22Rv1 (cell line): ENCODE results near the gene RIC1.

Source experiments
- ZFX ChIP-seq: fragments of 450-650 bp; IDR thresholded peaks from 2 replicates; pipeline ENCODE4 v1.6.1; 2017; ENCODE audit warnings: antibody characterized with exemption, borderline replicate concordance
- TF ChIP-seq, protein P1 (sequence below): fragments of 450-650 bp; IDR thresholded peaks from 2 replicates; pipeline ENCODE4 v1.5.1; 2017; ENCODE audit warnings: mild to moderate bottlenecking

DNA sequence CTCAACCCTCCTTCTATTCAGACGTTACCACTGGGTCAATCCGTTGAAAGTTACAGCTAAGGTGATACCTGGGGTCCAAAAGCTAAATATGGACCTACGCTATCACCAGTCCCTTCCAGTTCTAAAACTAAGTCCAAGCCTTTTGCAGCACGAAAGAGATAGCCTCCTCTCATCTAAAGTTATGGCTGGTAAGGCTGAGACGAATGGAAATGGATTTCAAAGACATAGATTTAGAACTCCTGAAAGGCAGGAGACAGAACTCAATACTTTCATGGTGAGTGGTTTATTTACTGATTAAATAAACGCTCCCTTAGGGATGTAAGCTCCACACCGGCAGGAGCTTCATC, 751 bp upstream of the RIC1 start:
- TF ChIP-seq, protein P1, sequence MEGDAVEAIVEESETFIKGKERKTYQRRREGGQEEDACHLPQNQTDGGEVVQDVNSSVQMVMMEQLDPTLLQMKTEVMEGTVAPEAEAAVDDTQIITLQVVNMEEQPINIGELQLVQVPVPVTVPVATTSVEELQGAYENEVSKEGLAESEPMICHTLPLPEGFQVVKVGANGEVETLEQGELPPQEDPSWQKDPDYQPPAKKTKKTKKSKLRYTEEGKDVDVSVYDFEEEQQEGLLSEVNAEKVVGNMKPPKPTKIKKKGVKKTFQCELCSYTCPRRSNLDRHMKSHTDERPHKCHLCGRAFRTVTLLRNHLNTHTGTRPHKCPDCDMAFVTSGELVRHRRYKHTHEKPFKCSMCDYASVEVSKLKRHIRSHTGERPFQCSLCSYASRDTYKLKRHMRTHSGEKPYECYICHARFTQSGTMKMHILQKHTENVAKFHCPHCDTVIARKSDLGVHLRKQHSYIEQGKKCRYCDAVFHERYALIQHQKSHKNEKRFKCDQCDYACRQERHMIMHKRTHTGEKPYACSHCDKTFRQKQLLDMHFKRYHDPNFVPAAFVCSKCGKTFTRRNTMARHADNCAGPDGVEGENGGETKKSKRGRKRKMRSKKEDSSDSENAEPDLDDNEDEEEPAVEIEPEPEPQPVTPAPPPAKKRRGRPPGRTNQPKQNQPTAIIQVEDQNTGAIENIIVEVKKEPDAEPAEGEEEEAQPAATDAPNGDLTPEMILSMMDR = no peak
- TF ChIP-seq ZFX = no peak
